Lower leg skin (tissue), 4 donors: ENCODE measurements around the gene CCDC158. TPM values are rescaled to one million over a fixed set of nuclear protein-coding genes. Genes with fewer than 3 reads are reported as not detected.

Experiments used
- DNase-seq, 2 donors: peaks; one replicate each; pipeline ENCODE4 v3.0.0-alpha.2; 2019; ENCODE audit warnings: low spot score in 2 of 2
- H3K4me3 ChIP-seq: fragments of 200-600 bp; sonication (generic); 2 replicates; pipeline ENCODE4 v1.5.1; 2017; ENCODE audit warnings: mild to moderate bottlenecking, low read depth; ENCODE audit not compliant: poor library complexity, severe bottlenecking
- POLR2A ChIP-seq, 2 donors: fragments of 450-650 bp; IDR thresholded peaks; one replicate each; pipeline ENCODE4 v1.6.1; 2016 to 2017; ENCODE audit warnings: antibody characterized with exemption in 2 of 2, mild to moderate bottlenecking in 1 of 2, moderate library complexity in 1 of 2
- WGBS, 2 donors: methylation state at CpG; one replicate each; pipeline ENCODE4 v1.1.5; 2018; 5-methylcytosine and 5-hydroxymethylcytosine counted together
- intact Hi-C: fragments of 100-400 bp; cut with DNase I; formaldehyde crosslinking; loops from one replicate; pipeline ENCODE4 v1.15.0; 2023; ENCODE audit warnings: low total_unique reads
- total RNA-seq, 4 donors: library from RNA; depleted of rRNA; stranded (reverse); fragments of >200 nt; gene quantifications; one replicate each; pipeline ENCODE4 v1.1.0, GENCODE V29; 2016
- TF ChIP-seq, protein P1 (sequence below), 3 donors: fragments of 450-650 bp; IDR thresholded peaks; one replicate each; pipeline ENCODE4 v1.5.1; 2016; ENCODE audit warnings: antibody characterized with exemption in 3 of 3, mild to moderate bottlenecking in 3 of 3, moderate library complexity in 2 of 3

The CCDC158 gene
- total RNA-seq, 4 donors from 2014 or later: 0.19 to 0.36 (median 0.22) TPM; not detected in 1

DNA sequence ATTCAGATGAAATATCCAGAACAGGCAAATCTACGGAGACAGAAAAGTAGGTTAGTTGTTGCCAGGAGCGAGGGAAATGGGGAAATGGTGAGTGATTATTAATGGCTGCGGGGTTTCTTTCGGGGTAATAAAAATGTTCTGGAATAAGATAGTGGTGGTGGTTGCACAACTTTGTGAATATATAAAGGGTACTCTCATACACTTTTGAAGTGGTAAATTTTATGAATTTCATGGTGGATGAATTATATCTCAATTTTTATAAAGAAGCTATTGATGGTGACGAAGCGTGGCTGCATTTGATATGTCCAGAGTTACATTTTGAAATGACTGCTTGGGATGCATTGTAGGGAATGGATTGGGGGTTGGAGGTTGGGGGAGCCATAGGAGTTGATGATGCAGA lies 153.1 kb downstream of the CCDC158 start:
- intact Hi-C loops: no loop called here
- no peak for TF ChIP-seq POLR2A (IDR thresholded peaks at IDR 0.05)
- TF ChIP-seq, protein P1, sequence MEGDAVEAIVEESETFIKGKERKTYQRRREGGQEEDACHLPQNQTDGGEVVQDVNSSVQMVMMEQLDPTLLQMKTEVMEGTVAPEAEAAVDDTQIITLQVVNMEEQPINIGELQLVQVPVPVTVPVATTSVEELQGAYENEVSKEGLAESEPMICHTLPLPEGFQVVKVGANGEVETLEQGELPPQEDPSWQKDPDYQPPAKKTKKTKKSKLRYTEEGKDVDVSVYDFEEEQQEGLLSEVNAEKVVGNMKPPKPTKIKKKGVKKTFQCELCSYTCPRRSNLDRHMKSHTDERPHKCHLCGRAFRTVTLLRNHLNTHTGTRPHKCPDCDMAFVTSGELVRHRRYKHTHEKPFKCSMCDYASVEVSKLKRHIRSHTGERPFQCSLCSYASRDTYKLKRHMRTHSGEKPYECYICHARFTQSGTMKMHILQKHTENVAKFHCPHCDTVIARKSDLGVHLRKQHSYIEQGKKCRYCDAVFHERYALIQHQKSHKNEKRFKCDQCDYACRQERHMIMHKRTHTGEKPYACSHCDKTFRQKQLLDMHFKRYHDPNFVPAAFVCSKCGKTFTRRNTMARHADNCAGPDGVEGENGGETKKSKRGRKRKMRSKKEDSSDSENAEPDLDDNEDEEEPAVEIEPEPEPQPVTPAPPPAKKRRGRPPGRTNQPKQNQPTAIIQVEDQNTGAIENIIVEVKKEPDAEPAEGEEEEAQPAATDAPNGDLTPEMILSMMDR (IDR thresholded peaks at IDR 0.05): no peak
- H3K4me3 ChIP-seq: no peak overlapping the region
- no peak for DNase-seq
- WGBS, 2 donors: 85 to 87% methylated on average over 6 of the region's 6 CpGs

- no peak overlapping the region for H3K4me3 ChIP-seq
- TF ChIP-seq, protein P1 (IDR thresholded peaks at IDR 0.05): no peak
- no peak for TF ChIP-seq POLR2A (IDR thresholded peaks at IDR 0.05)
- intact Hi-C loops: no loop called here
- 74 to 87% methylated on average over 3 of the region's 3 CpGs for whole genome bisulfite sequencing, 2 donors
- no peak for DNase-seq
These were observed 154.3 kb downstream of the CCDC158 start for GRCh38 chr4:76266627-76267026.

- intact Hi-C loops: no loop called here
- DNase-seq: no peak
- H3K4me3 ChIP-seq: no peak overlapping the region
- WGBS, 2 donors: 89% methylated on average over 6 of the region's 6 CpGs
- TF ChIP-seq POLR2A (IDR thresholded peaks at IDR 0.05): no peak
- TF ChIP-seq, protein P1 (IDR thresholded peaks at IDR 0.05): no peak
These were observed 155.2 kb downstream of the CCDC158 start for GRCh38 chr4:76265631-76266218.

Other genes starting within 250 kb of the CCDC158 start
- gene SCARB2, start 207.3 kb downstream of the CCDC158 start, total RNA-seq: 100 to 1,000 TPM in 1 of 4 donors, 10 to 100 TPM in 3; 74.9 to 111 (median 82.8) TPM
- 1 to 10 TPM in 2 of 4 donors, under 1 TPM in 1, not detected in 1; 0.62 to 4.7 (median 1.3) TPM for gene FAM47E, start 169.4 kb downstream of the CCDC158 start, total RNA-seq
- 1 to 10 TPM in 3 of 4 donors, under 1 TPM in 1; 0.89 to 2.3 (median 1.1) TPM for gene STBD1, start 114.4 kb downstream of the CCDC158 start, total RNA-seq
- 10 to 100 TPM; 37.7 to 88.8 (median 44.0) TPM for gene SHROOM3, start 14.1 kb upstream of the CCDC158 start, total RNA-seq